Activated T-cell treated with anti-CD3 and anti-CD28 coated beads, Interleukin-2, amount 50 U/mL, for 24 hours (primary cell): ENCODE results near the gene SLC44A5.
"Not testable (repeated sequence)": the region's sequence is repeated elsewhere in the genome, so short reads cannot be mapped to it uniquely, and the experiment has no call there.

ENCODE experiments used
- DNase-seq: peaks from one replicate; pipeline ENCODE4 v3.0.0-alpha.2; 2020
- H3K27ac Mint-ChIP-seq: 2 replicates; pipeline ENCODE4 v1.8.0; 2020; ENCODE audit warnings: mild to moderate bottlenecking, mixed read lengths
- H3K27me3 Mint-ChIP-seq: 2 replicates; pipeline ENCODE4 v1.8.0; 2020; ENCODE audit warnings: mixed read lengths
- H3K36me3 Mint-ChIP-seq: 2 replicates; pipeline ENCODE4 v1.8.0; 2020; ENCODE audit warnings: low read depth, mixed read lengths
- H3K4me1 Mint-ChIP-seq: 2 replicates; pipeline ENCODE4 v1.8.0; 2020; ENCODE audit warnings: low read depth, mixed read lengths
- H3K4me3 Mint-ChIP-seq: 2 replicates; pipeline ENCODE4 v1.8.0; 2020; ENCODE audit warnings: mild to moderate bottlenecking, moderate library complexity, mixed read lengths
- H3K9me3 Mint-ChIP-seq: 2 replicates; pipeline ENCODE4 v1.8.0; 2020; ENCODE audit warnings: mixed read lengths

Gene SLC44A5

GRCh38 chr1:75308365-75308764 lies 302.5 kb downstream of the SLC44A5 start:
- DNase-seq, result no peak
- no peaks in the 10 kb centered on the region for H3K27me3 Mint-ChIP-seq
- no peaks in the 10 kb centered on the region for H3K9me3 Mint-ChIP-seq
- no peaks in the 10 kb centered on the region for H3K4me1 Mint-ChIP-seq
- H3K36me3 Mint-ChIP-seq, result no peaks in the 10 kb centered on the region
- no peak overlapping the region for H3K4me3 Mint-ChIP-seq
- H3K27ac Mint-ChIP-seq, result no peak overlapping the region

GRCh38 chr1:75305061-75305460 lies 305.9 kb downstream of the SLC44A5 start:
- H3K4me1 Mint-ChIP-seq, result no peaks in the 10 kb centered on the region
- no peaks in the 10 kb centered on the region for H3K9me3 Mint-ChIP-seq
- H3K4me3 Mint-ChIP-seq, result no peak overlapping the region
- no peak overlapping the region for H3K27ac Mint-ChIP-seq
- no peaks in the 10 kb centered on the region for H3K27me3 Mint-ChIP-seq
- H3K36me3 Mint-ChIP-seq, result no peaks in the 10 kb centered on the region
- DNase-seq, result no peak

DNA sequence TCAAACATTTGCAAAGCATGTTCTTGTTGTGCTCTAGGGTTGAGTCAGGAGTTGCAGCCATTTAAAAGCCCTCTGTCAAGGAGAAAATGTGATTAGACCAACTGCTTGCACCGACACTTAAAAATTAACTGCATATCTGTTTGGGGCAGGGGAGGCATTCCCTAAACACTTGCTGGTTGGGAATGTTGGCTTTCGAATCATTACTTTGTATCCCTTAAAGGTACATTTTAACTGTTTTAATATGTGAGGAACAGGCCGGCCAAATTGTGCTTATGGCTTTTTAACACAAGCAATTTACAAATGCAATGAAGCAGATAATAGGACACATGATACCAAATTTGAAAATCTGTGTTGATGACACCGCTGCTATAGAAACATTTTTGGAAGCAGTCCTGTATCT lies 317.6 kb downstream of the SLC44A5 start:
- Mint-ChIP-seq H3K9me3 (no peaks in the 10 kb centered on the region), H3K4me3 (no peak overlapping the region), H3K36me3 (no peaks in the 10 kb centered on the region), H3K4me1 (no peaks in the 10 kb centered on the region), H3K27ac (no peak overlapping the region), H3K27me3 (no peaks in the 10 kb centered on the region)
- DNase-seq, result no peak

DNA sequence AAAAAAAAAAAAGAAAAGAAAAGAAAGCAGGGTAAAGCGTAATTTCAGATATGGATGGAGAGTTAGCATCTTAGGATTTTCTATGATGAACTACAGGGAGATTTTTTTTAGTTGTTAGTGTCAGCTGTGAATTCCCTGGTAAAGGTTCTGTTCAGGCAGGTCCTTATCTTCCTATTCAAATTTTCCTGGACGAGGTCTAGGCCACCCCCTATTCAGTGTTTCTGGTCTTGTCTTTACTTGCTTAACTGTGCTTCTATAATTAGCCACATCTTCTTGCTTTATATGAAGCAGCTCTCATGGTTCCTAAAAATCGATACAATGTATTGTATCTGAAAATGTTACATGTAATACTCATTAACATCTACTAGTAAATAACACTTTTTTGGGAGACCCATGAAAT lies 318.9 kb downstream of the SLC44A5 start:
- no peak for DNase-seq

DNA sequence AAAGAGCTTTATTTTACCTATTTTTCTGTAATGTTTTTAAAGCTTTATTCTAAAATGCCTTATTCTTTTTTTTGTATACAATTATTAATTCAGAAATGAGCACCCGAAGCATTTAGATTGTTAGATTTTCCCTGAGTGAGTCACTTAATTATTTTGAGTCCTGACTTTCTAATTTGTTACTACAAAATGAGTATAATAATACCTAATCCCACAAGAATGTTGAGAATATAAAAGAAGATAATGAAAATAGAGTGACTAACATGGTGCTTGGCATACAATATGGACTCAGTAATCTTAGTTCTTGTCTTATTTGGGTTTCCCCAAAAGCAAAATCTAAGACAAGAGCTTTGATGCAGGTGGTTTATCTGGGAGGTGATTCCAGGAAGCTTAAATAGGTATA lies 334.5 kb downstream of the SLC44A5 start:
- H3K27me3 Mint-ChIP-seq, result peaks cover 4% of the 10 kb centered on the region
- H3K4me1 Mint-ChIP-seq, result no peaks in the 10 kb centered on the region
- DNase-seq, result no peak
- no peaks in the 10 kb centered on the region for H3K9me3 Mint-ChIP-seq
- H3K27ac Mint-ChIP-seq, result no peak overlapping the region
- H3K36me3 Mint-ChIP-seq, result no peaks in the 10 kb centered on the region
- no peak overlapping the region for H3K4me3 Mint-ChIP-seq

More for the DNA sequence above, 318.9 kb downstream of the SLC44A5 start:
- Mint-ChIP-seq H3K27ac (no peak overlapping the region), H3K4me1 (no peaks in the 10 kb centered on the region), H3K36me3 (no peaks in the 10 kb centered on the region), H3K9me3 (no peaks in the 10 kb centered on the region), H3K27me3 (no peaks in the 10 kb centered on the region), H3K4me3 (no peak overlapping the region)

- no peaks in the 10 kb centered on the region for H3K9me3 Mint-ChIP-seq
- no peak for DNase-seq
- H3K4me1 Mint-ChIP-seq, result no peaks in the 10 kb centered on the region
- H3K27me3 Mint-ChIP-seq, result peaks cover 4% of the 10 kb centered on the region
- H3K27ac Mint-ChIP-seq, result no peak overlapping the region
- no peak overlapping the region for H3K4me3 Mint-ChIP-seq
- no peaks in the 10 kb centered on the region for H3K36me3 Mint-ChIP-seq
Observed at GRCh38 chr1:75275631-75276030, 335.3 kb downstream of the SLC44A5 start.

GRCh38 chr1:75274920-75275506 lies 335.9 kb downstream of the SLC44A5 start:
- H3K9me3 Mint-ChIP-seq, result no peaks in the 10 kb centered on the region
- H3K36me3 Mint-ChIP-seq, result no peaks in the 10 kb centered on the region
- H3K4me3 Mint-ChIP-seq, result no peak overlapping the region

GRCh38 chr1:75273110-75273509 lies 337.8 kb downstream of the SLC44A5 start:
- Mint-ChIP-seq H3K4me3 (no peak overlapping the region), H3K36me3 (no peaks in the 10 kb centered on the region), H3K27me3 (peaks cover 4% of the 10 kb centered on the region), H3K9me3 (no peaks in the 10 kb centered on the region), H3K4me1 (no peaks in the 10 kb centered on the region), H3K27ac (no peak overlapping the region)
- no peak for DNase-seq

More at GRCh38 chr1:75274920-75275506, 335.9 kb downstream of the SLC44A5 start:
- Mint-ChIP-seq H3K4me1 (no peaks in the 10 kb centered on the region), H3K27me3 (peaks cover 4% of the 10 kb centered on the region), H3K27ac (no peak overlapping the region)
- DNase-seq, result no peak

DNA sequence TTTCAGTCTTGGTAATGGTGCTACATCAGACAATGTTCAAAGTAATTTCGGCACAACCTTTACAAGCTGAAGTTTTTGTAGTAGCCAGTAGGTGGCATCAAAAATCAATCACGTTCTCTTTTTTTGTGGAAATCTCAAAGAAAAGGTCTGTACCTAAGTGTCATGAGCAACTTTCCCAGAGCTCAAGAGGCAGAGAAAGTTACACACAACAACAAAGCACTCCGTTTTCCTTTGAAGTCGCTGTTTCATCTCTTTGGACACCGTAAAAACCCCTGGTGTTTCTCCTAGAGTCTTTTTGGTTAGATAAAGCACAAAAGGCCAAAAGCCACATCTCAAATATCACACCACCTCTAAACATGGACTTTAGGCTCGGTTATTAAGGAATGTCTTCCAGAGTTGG lies 345.1 kb downstream of the SLC44A5 start:
- Mint-ChIP-seq H3K27me3 (peaks cover 2% of the 10 kb centered on the region), H3K4me1 (no peaks in the 10 kb centered on the region), H3K36me3 (no peaks in the 10 kb centered on the region), H3K9me3 (no peaks in the 10 kb centered on the region), H3K4me3 (no peak overlapping the region), H3K27ac (no peak overlapping the region)
- DNase-seq, result no peak

- H3K27me3 Mint-ChIP-seq, result peaks cover 2% of the 10 kb centered on the region
- no peak overlapping the region for H3K4me3 Mint-ChIP-seq
- H3K27ac Mint-ChIP-seq, result no peak overlapping the region
- H3K4me1 Mint-ChIP-seq, result no peaks in the 10 kb centered on the region
- H3K36me3 Mint-ChIP-seq, result no peaks in the 10 kb centered on the region
- no peaks in the 10 kb centered on the region for H3K9me3 Mint-ChIP-seq
- no peak for DNase-seq
Observed at GRCh38 chr1:75264112-75264511, 346.8 kb downstream of the SLC44A5 start.

DNA sequence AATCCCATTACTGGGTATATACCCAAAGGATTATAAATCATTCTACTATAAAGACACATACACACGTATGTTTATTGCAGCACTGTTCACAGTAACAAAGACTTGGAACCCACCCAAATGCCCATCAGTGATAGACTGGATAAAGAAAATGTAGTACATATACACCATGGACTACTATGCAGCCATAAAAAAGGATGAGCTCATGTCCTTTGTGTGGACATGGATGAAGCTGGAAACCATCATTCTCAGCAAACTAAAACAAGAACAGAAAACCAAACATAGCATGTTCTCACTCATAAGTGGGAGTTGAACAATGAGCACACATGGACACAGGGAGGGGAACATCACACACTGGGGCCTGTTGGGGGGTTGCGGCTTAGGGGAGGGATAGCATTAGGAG lies 347.3 kb downstream of the SLC44A5 start:
- not testable (repeated sequence) for H3K36me3 Mint-ChIP-seq, H3K4me3 Mint-ChIP-seq, H3K4me1 Mint-ChIP-seq, H3K27ac Mint-ChIP-seq, H3K27me3 Mint-ChIP-seq, H3K9me3 Mint-ChIP-seq, DNase-seq

- not testable (repeated sequence) for H3K27me3 Mint-ChIP-seq, H3K36me3 Mint-ChIP-seq, DNase-seq, H3K4me1 Mint-ChIP-seq, H3K4me3 Mint-ChIP-seq, H3K27ac Mint-ChIP-seq, H3K9me3 Mint-ChIP-seq
Observed at GRCh38 chr1:75261946-75262345, 349.0 kb downstream of the SLC44A5 start.

GRCh38 chr1:75258351-75258750 lies 352.6 kb downstream of the SLC44A5 start:
- peaks cover 2% of the 10 kb centered on the region for H3K27me3 Mint-ChIP-seq
- no peaks in the 10 kb centered on the region for H3K36me3 Mint-ChIP-seq
- H3K4me3 Mint-ChIP-seq, result no peak overlapping the region
- no peaks in the 10 kb centered on the region for H3K4me1 Mint-ChIP-seq
- DNase-seq, result no peak
- H3K9me3 Mint-ChIP-seq, result no peaks in the 10 kb centered on the region
- H3K27ac Mint-ChIP-seq, result no peak overlapping the region

DNA sequence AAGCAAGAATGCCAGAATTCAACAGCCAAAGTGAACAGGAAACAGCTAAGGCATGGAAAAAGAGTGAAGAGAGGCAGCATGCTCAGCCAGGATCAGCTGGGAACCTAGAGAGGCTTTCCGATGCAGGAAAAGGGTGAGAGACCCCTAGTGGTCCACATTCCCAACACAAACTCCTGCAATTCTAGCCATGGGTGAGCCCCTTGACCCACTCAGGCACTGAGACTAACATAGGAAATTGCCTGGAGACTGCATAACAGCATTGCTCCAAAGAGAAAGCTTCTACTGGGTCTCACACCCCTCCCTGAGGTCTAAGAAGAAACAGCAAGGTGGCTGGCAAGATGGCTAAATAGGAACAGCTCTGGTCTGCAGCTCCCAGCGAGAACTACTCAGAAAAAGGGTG lies 353.5 kb downstream of the SLC44A5 start:
- Mint-ChIP-seq H3K36me3 (no peaks in the 10 kb centered on the region), H3K4me1 (no peaks in the 10 kb centered on the region), H3K9me3 (no peaks in the 10 kb centered on the region), H3K27ac (no peak overlapping the region), H3K4me3 (no peak overlapping the region), H3K27me3 (no peaks in the 10 kb centered on the region)
- DNase-seq, result no peak

- not testable (repeated sequence) for H3K36me3 Mint-ChIP-seq, H3K27ac Mint-ChIP-seq, H3K27me3 Mint-ChIP-seq, H3K9me3 Mint-ChIP-seq, H3K4me1 Mint-ChIP-seq, DNase-seq, H3K4me3 Mint-ChIP-seq
Observed at GRCh38 chr1:75250114-75250513, 360.8 kb downstream of the SLC44A5 start.

- no peak for DNase-seq
- H3K4me1 Mint-ChIP-seq, result no peaks in the 10 kb centered on the region
Observed at GRCh38 chr1:75245239-75245638, 365.7 kb downstream of the SLC44A5 start.

More at GRCh38 chr1:75245239-75245638, 365.7 kb downstream of the SLC44A5 start:
- H3K27ac Mint-ChIP-seq, result no peak overlapping the region
- no peak overlapping the region for H3K4me3 Mint-ChIP-seq
- H3K27me3 Mint-ChIP-seq, result no peaks in the 10 kb centered on the region
- no peaks in the 10 kb centered on the region for H3K9me3 Mint-ChIP-seq
- no peaks in the 10 kb centered on the region for H3K36me3 Mint-ChIP-seq
